Cerebellar nuclear complex (tissue), 1 donor: ENCODE data around the gene THAP12.
"Not testable (repeated sequence)": the region's sequence is repeated elsewhere in the genome, so short reads cannot be mapped to it uniquely, and the experiment has no call there.

Source experiments
- DNase-seq, 2 experiments: peaks; one replicate each; lab custom pipeline; 2025; lab: John Stamatoyannopoulos, UW

THAP12 gene

DNA sequence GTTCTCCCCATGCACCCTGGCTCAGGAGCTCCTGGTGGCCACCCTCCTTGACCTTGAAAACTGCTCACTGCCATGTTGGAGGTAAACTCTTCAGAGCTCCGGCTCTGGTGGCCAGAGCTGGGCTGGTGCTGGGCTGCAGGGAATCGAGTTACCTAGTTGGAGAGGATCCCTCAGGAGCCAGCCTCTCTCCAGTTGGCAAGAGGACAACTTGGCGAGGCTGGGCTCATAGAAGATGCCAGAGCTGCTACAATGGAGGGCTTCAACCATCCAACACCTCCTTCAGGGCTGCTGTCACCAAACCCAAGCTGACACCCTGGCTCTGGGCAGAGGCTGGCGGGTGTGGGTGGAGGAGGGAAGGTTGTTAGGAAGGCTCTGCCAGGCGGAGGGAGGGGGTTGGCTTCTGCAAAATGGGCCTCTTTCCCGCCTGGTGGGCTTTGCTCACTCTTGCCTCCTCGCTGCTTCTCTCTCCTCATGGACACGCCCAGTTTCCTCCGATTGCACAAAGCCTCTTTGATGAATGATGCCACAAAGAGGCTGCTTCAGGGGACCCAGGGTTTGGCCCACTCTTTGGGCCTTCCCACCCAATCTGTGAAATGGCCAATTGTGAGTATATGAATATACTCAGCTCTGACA is 53.1 kb downstream of the THAP12 start:
- DNase-seq: no peak

GRCh38 chr11:76327202-76327601 is 53.7 kb downstream of the THAP12 start:
- no peak for DNase-seq

- DNase-seq: no peak
These were observed 55.7 kb downstream of the THAP12 start for GRCh38 chr11:76325185-76325584.

DNA sequence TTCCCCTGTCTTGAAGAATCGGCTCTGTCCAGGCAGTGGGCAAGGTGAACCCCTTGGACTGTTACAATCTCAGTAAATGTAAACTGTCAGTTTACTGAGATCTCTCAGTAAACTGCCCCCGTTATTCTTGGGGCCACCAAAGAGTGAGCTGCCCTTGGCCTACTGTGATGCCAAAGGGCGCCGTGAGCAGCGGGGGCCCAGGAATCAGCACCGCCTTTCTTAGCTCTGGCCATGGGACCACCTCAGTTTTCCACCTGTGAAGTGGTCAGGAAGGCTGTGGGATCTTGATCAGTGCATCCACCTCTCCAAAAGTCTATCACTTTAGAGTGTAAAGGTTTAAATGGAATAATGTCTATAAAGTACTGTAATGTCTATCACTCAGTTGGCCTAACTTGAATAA is 57.1 kb downstream of the THAP12 start:
- no peak for DNase-seq

GRCh38 chr11:76323375-76323774 is 57.6 kb downstream of the THAP12 start:
- not testable (repeated sequence) for DNase-seq

DNA sequence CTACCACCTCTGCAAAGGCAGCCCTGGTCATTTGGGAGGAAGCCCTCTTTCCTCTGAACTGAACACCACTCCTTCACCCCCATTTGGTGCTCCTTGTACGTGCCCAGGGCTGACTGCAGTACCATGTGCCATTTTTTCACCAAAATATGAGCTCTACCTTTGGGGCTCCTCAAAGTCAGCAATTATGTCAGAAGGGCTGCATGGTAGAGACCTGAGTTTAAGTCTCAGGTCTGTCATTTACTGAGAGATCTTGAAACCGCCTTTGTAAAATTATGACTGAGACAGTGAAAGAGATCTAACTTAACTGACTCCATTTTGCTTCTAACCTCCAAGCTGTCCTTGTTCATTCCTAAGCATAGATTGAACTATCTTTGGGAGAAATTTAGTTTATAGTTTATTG is 58.0 kb downstream of the THAP12 start:
- DNase-seq: no peak

DNA sequence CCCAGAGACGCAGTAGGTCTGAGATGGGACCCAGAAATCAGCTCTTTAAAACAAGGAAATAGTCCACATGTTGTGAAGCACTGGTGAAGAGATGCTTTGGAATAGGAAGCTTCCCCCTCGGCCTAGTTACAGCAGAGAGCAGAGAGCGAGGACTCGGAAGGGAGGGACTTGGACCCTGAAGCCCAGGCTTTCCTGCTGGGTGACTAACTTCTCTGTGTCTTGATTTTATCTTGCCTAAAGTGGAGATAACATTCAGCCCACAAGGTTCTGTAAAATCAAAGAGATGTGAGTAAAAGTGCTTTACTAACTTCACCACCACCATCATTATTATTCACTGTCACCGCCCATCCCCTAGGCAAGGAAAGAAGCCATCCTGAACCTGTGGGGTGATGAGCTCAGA is 58.4 kb downstream of the THAP12 start:
- no peak for DNase-seq

- DNase-seq: no peak
These were observed 59.0 kb downstream of the THAP12 start for GRCh38 chr11:76321820-76322524.

GRCh38 chr11:76321340-76321739 is 59.6 kb downstream of the THAP12 start:
- DNase-seq: no peak

GRCh38 chr11:76320929-76321328 is 60.0 kb downstream of the THAP12 start:
- DNase-seq: no peak

GRCh38 chr11:76319798-76320197 is 61.1 kb downstream of the THAP12 start:
- DNase-seq: not testable (repeated sequence)

- DNase-seq: peak in 1 of 2 experiments; percentile 14
These were observed 62.1 kb downstream of the THAP12 start for GRCh38 chr11:76318744-76319384.

GRCh38 chr11:76317296-76317695 is 63.6 kb downstream of the THAP12 start:
- no peak for DNase-seq

DNA sequence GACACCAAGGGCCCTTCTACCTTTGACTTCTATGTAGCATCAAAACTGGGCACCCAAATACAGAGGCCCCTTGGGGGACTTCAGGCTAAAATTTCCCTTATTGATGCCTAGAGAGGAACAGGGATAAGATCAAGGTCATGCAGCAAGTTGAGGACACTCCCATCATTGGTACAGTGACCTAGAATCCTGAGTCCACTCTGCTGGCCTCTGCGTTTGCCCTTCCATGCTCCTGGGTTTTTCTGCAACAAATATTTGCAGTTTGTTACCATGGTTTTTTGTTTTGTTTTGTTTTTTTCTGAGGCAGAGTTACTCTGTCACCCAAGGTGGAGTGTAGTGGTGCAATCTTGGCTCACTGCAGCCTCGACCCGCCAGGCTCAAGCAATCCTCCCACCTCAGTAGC is 64.2 kb downstream of the THAP12 start:
- no peak for DNase-seq

DNA sequence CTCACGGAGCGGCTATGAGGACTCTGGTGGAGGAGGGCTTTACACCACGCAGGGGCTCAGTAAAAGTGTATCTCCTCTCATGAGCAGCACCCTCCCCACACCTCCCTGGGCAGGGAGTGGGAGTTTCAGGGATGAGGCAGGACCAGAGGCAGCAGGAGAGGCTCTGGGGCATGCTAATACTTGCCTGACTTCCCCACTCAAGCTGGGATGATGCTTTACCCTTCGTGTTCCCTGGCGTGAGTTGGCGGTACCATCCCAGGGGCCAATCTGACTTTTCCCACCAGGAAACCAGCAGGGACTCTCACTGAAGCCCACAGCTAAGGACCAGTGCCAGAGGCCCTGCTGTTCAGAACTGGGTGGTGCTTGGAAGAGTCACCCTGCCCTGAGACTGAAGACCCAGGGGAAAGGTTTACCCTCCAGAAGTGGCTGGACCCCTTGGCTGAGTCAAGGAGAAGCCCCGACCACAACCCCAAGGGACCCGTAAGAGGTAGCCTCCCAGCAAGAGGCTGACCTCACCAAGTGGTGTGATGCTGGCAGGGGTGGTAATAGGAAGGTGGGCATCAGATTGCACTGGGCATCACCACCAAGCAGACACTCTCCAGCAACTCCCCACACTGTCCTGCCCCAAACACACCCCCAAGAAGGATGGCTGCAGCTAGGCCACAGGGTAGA is 65.6 kb downstream of the THAP12 start:
- no peak for DNase-seq

DNA sequence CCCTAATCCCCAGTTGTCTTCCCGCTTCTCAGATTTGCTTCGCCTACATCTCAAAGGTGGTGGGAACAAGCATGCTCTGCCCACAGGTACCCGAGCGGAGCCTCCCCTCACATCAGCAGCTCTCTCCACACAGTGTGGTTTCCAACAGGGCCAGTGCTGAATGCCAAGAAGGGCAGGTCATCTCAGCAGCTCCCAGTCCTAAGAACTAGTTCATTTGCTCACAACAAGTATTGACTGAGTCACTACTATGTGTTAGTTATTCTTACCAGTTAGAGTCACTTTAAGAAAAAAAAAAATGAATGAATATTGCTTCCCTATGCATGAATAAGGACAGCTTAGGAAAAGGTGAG is 66.2 kb downstream of the THAP12 start:
- no peak for DNase-seq

DNA sequence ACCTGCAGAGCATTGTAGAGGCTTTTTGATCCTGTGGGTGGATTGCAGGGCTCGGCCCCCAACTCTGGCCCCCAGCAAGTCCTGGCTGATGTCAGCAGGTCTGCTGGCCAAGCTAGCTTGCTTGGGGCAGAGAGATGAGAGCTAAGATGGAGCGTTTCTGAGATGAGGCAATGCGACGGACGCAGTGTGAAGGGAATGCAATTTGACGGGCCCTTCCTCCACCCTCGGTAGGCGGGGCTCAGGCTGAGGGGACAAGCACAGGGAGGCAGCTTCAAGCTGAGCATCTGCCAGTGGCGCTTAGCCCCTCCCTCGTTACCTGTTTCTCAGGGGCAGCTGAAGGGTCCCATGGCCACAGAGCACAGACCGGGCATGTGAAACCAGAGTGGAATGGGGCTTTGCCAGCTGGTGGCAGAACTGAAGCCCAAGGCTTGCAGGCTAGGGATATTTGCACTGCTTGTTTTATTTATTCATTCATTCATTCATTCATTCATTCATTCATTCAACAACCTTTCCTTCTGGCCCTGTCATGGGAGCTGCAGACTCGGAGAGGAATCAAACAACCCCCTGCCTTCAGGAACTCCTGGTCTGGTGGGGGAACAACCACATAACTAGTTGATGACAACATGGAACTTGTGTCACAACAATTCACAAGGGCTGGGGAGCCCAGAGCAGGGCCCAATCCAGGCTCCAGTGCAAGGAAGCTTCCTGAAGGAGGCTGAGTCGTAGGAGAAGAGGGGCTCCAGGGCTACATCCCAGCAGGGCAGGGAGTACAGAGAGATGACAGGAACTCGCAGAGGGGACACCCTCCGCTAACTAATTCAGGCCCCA is 66.8 kb downstream of the THAP12 start:
- no peak for DNase-seq

GRCh38 chr11:76313271-76313670 is 67.7 kb downstream of the THAP12 start:
- no peak for DNase-seq

GRCh38 chr11:76310832-76311595 is 69.9 kb downstream of the THAP12 start:
- no peak for DNase-seq

GRCh38 chr11:76307978-76308747 is 72.8 kb downstream of the THAP12 start:
- no peak for DNase-seq
